H9 (cell line): ENCODE results near the gene TXNRD1. TPM values are rescaled to one million over a fixed set of nuclear protein-coding genes. Genes with fewer than 3 reads are reported as not detected.

Experiments used
- DNase-seq: peaks from one replicate; pipeline ENCODE4 v3.0.0-alpha.2; 2017
- H2AFZ ChIP-seq: one replicate; pipeline ENCODE4 v1.6.1; 2013; ENCODE audit warnings: mild to moderate bottlenecking, low read length, control low read depth, moderate library complexity
- H2AK5ac ChIP-seq: 2 replicates; pipeline ENCODE4 v1.6.1; 2013; ENCODE audit warnings: low read length, control low read depth, mixed read lengths; ENCODE audit not compliant: insufficient read length
- H2BK120ac ChIP-seq: one replicate; pipeline ENCODE4 v1.6.1; 2013; ENCODE audit warnings: low read depth, mild to moderate bottlenecking, low read length, control low read depth, inconsistent platforms; ENCODE audit not compliant: poor library complexity, severe bottlenecking
- H2BK12ac ChIP-seq: 2 replicates; pipeline ENCODE4 v1.6.1; 2013; ENCODE audit warnings: low read length, control low read depth, mixed read lengths, low read depth; ENCODE audit not compliant: insufficient read length
- H2BK15ac ChIP-seq: 2 replicates; pipeline ENCODE4 v1.6.1; 2013; ENCODE audit warnings: low read depth, low read length, control low read depth
- H2BK20ac ChIP-seq: one replicate; pipeline ENCODE4 v1.6.1; 2013; ENCODE audit warnings: low read depth, mild to moderate bottlenecking, low read length, control low read depth, inconsistent platforms; ENCODE audit not compliant: poor library complexity, severe bottlenecking
- H2BK5ac ChIP-seq: 2 replicates; pipeline ENCODE4 v1.6.1; 2013; ENCODE audit warnings: low read length, control low read depth, mixed read lengths; ENCODE audit not compliant: insufficient read length
- H3K14ac ChIP-seq: 2 replicates; pipeline ENCODE4 v1.6.1; 2013; ENCODE audit warnings: low read length, control low read depth; ENCODE audit not compliant: insufficient read depth
- H3K18ac ChIP-seq: 2 replicates; pipeline ENCODE4 v1.6.1; 2013; ENCODE audit warnings: low read depth, mild to moderate bottlenecking, mixed read lengths, low read length, control low read depth; ENCODE audit not compliant: insufficient read length
- H3K23ac ChIP-seq: 2 replicates; pipeline ENCODE4 v1.6.1; 2013; ENCODE audit warnings: low read length, control low read depth, mixed read lengths, low read depth; ENCODE audit not compliant: insufficient read length
- H3K23me2 ChIP-seq: 2 replicates; pipeline ENCODE4 v1.6.1; 2013; ENCODE audit warnings: low read depth, mild to moderate bottlenecking, mixed read lengths, low read length, control low read depth; ENCODE audit not compliant: insufficient read length, poor library complexity, severe bottlenecking
- H3K27ac ChIP-seq: 2 replicates; pipeline ENCODE4 v1.5.1; 2013; ENCODE audit warnings: low read length, control low read depth, mixed read lengths, low read depth; ENCODE audit not compliant: insufficient read length
- H3K27me3 ChIP-seq: 2 replicates; pipeline ENCODE4 v1.6.1; 2013; ENCODE audit warnings: low read length, control low read depth, inconsistent platforms; ENCODE audit not compliant: insufficient read depth
- H3K4ac ChIP-seq: 2 replicates; pipeline ENCODE4 v1.6.1; 2013; ENCODE audit warnings: low read depth, mild to moderate bottlenecking, control low read depth, inconsistent platforms, low read length, moderate library complexity
- H3K4me1 ChIP-seq: 2 replicates; pipeline ENCODE4 v1.6.1; 2013; ENCODE audit warnings: low read length, control low read depth, inconsistent platforms; ENCODE audit not compliant: insufficient read depth
- H3K4me2 ChIP-seq: 2 replicates; pipeline ENCODE4 v1.6.1; 2013; ENCODE audit warnings: low read length, control low read depth, mixed read lengths; ENCODE audit not compliant: insufficient read length, insufficient read depth
- H3K56ac ChIP-seq: 2 replicates; pipeline ENCODE4 v1.6.1; 2013; ENCODE audit warnings: low read depth, mild to moderate bottlenecking, mixed read lengths, low read length, control low read depth; ENCODE audit not compliant: insufficient read length
- H3K79me1 ChIP-seq: 2 replicates; pipeline ENCODE4 v1.6.1; 2013; ENCODE audit warnings: low read depth, mild to moderate bottlenecking, moderate library complexity, low read length, control low read depth, inconsistent platforms; ENCODE audit not compliant: insufficient read depth, poor library complexity, severe bottlenecking
- H3K79me2 ChIP-seq: 2 replicates; pipeline ENCODE4 v1.6.1; 2013; ENCODE audit warnings: low read length, control low read depth, inconsistent platforms; ENCODE audit not compliant: insufficient read depth
- H3K9ac ChIP-seq: 2 replicates; pipeline ENCODE4 v1.6.1; 2013; ENCODE audit warnings: low read length, control low read depth, mixed read lengths; ENCODE audit not compliant: insufficient read length; ENCODE audit errors: extremely low read depth
- H3K9me3 ChIP-seq: one replicate; pipeline ENCODE4 v1.6.1; 2013; ENCODE audit warnings: low read depth, low read length, inconsistent platforms; ENCODE audit not compliant: control insufficient read depth
- H3T11ph ChIP-seq: one replicate; pipeline ENCODE4 v1.6.1; 2013; ENCODE audit warnings: mild to moderate bottlenecking, low read length, control low read depth, inconsistent platforms
- H4K20me1 ChIP-seq: one replicate; pipeline ENCODE4 v1.6.1; 2013; ENCODE audit not compliant: control insufficient read depth, insufficient read length, insufficient read depth
- H4K5ac ChIP-seq: 2 replicates; pipeline ENCODE4 v1.6.1; 2013; ENCODE audit warnings: low read depth, mild to moderate bottlenecking, mixed read lengths, low read length, control low read depth; ENCODE audit not compliant: insufficient read length
- H4K8ac ChIP-seq: replicated peaks from 2 replicates; pipeline ENCODE4 v1.6.1; 2013; ENCODE audit warnings: low read length, control low read depth, mixed read lengths, low read depth; ENCODE audit not compliant: insufficient read length
- H4K91ac ChIP-seq: 2 replicates; pipeline ENCODE4 v1.6.1; 2013; ENCODE audit warnings: low read depth, mild to moderate bottlenecking, moderate library complexity, mixed read lengths, low read length, control low read depth; ENCODE audit not compliant: insufficient read length
- H3K27ac Mint-ChIP-seq, 3 experiments: 2 replicates in 2 of 3; 3 replicates in 1 of 3; pipeline ENCODE4 v1.8.0; 2020 to 2021; ENCODE audit warnings: mixed read lengths in 3 of 3, mild to moderate bottlenecking in 1 of 3, moderate library complexity in 1 of 3
- H3K27me3 Mint-ChIP-seq: 2 replicates; pipeline ENCODE4 v1.8.0; 2021; ENCODE audit warnings: low read depth, mild to moderate bottlenecking, moderate library complexity, mixed read lengths
- H3K36me3 Mint-ChIP-seq, 3 experiments: 2 replicates in 2 of 3; 3 replicates in 1 of 3; pipeline ENCODE4 v1.8.0; 2020 to 2021; ENCODE audit warnings: low read depth in 3 of 3, mixed read lengths in 3 of 3; ENCODE audit not compliant: insufficient read depth in 1 of 3
- H3K4me1 Mint-ChIP-seq, 2 experiments: 2 replicates each; pipeline ENCODE4 v1.8.0; 2020; ENCODE audit warnings: mixed read lengths in 2 of 2
- H3K4me3 Mint-ChIP-seq, 2 experiments: 2 replicates in 1 of 2; 3 replicates in 1 of 2; pipeline ENCODE4 v1.8.0; 2020 to 2021; ENCODE audit warnings: mild to moderate bottlenecking in 2 of 2, mixed read lengths in 2 of 2, moderate library complexity in 1 of 2
- H3K9me3 Mint-ChIP-seq, 2 experiments: 2 replicates in 1 of 2; 3 replicates in 1 of 2; pipeline ENCODE4 v1.8.0; 2020; ENCODE audit warnings: mild to moderate bottlenecking in 2 of 2, mixed read lengths in 2 of 2, moderate library complexity in 1 of 2
- CTCF ChIP-seq: fragments of 200-600 bp; sonication (generic); conservative IDR thresholded peaks from 3 replicates; pipeline ENCODE4 v1.8.0; 2021; ENCODE audit warnings: antibody characterized with exemption, mild to moderate bottlenecking
- WGBS: extraction: QIAGEN DNeasy Blood & Tissue Kit; methylation state at CpG from one replicate; pipeline ENCODE4 v1.1.7; 2013; ENCODE audit warnings: missing lambda C conversion rate, low lambda C conversion rate, mixed read lengths; ENCODE audit not compliant: insufficient read length; ENCODE audit errors: extremely low coverage; 5-methylcytosine and 5-hydroxymethylcytosine counted together
- total RNA-seq: library from RNA; stranded (reverse); gene quantifications from 2 replicates; pipeline ENCODE4 v1.2.1, GENCODE V29; 2021

TXNRD1 gene
- total RNA-seq, 1 experiment from 2014 or later: 100 TPM

GRCh38 chr12:104295954-104296353, 80.4 kb downstream of the TXNRD1 start:
- no peak overlapping the region for H3K27ac ChIP-seq
- Mint-ChIP-seq H3K36me3 (peaks cover 37 to 60% (median 56%) of the 10 kb centered on the region in 3 experiments; a peak in 6 of 7 replicates), H3K4me1 (peaks cover 24 to 31% of the 10 kb centered on the region in 2 experiments), H3K27me3 (no peaks in the 10 kb centered on the region), H3K9me3 (no peaks in the 10 kb centered on the region), H3K27ac (no peak overlapping the region), H3K4me3 (no peak overlapping the region)
- no peak overlapping the region for H4K91ac ChIP-seq
- H3K23ac ChIP-seq: no peak overlapping the region
- no peak overlapping the region for H2BK15ac ChIP-seq
- no peak overlapping the region for H2BK12ac ChIP-seq
- no peak overlapping the region for H2BK20ac ChIP-seq
- H3K9me3 ChIP-seq: no peaks in the 10 kb centered on the region
- no CpG with 5 or more reads among the region's 1 CpG for WGBS
- DNase-seq: no peak
- no peak overlapping the region for H4K8ac ChIP-seq
- H3K18ac ChIP-seq: no peak overlapping the region
- no peaks in the 10 kb centered on the region for H3K27me3 ChIP-seq
- no peak overlapping the region for H2AFZ ChIP-seq
- no peaks in the 10 kb centered on the region for H4K20me1 ChIP-seq
- H2BK120ac ChIP-seq: no peak overlapping the region
- H3K14ac ChIP-seq: no peak overlapping the region
- no peak overlapping the region for H3K4me2 ChIP-seq
- H3K4me1 ChIP-seq: peaks cover 2% of the 10 kb centered on the region; the same call in 1 of the 2 replicates
- H3K23me2 ChIP-seq: no peaks in the 10 kb centered on the region
- H3K9ac ChIP-seq: no peak overlapping the region
- no peak overlapping the region for H2BK5ac ChIP-seq
- peaks cover 23% of the 10 kb centered on the region for H3K79me2 ChIP-seq
- no peak for TF ChIP-seq CTCF
- peaks cover 6% of the 10 kb centered on the region for H3K79me1 ChIP-seq
- no peak overlapping the region for H3K4ac ChIP-seq
- H4K5ac ChIP-seq: no peak overlapping the region
- H2AK5ac ChIP-seq: no peak overlapping the region
- H3T11ph ChIP-seq: no peak overlapping the region
- H3K56ac ChIP-seq: no peak overlapping the region
